Measurements from ENCODE around the gene FGB. TPM values are rescaled to one million over a fixed set of nuclear protein-coding genes. Genes with fewer than 3 reads are reported as not detected.

The FGB gene
- total RNA-seq, 2 donors from 2014 or later: not detected

DNA sequence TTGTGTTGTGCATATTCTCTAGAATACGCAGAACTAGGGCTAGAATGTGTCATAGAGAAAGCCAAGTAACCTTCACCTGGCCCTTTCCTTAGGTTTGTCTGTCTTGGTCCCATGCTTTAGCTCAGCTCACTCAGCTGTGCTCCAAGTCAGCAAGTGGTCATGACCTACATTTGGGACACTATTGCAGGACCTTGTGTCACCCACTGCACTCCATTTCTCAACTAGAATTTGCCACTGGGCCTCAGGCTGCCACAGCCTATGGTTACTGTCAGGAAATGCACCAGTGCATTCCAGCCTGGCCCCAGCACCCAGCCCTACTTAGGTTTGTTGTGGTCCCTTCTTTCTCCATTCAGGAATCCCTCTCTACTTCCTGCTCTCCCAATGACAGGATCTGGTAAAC lies 57.3 kb downstream of the FGB start:
- Histone ChIP-seq H3K9me3 (no peaks in the 10 kb centered on the region), H3K36me3 (replicated peaks in 1 of 2; ENCODE audit: insufficient read depth in 1 of 2, low read depth in 2 of 2) (no peaks in the 10 kb centered on the region), H3K27me3 (no peaks in the 10 kb centered on the region), H3K4me1 (peaks cover 22% of the 10 kb centered on the region), H3K4me3 (no peak overlapping the region), H3K27ac (no peak overlapping the region)
- DNase-seq (no peak), ATAC-seq (no peak)
- WGBS, 2 donors: 0% methylated on average over 1 of the region's 1 CpG
- intact Hi-C loops (cut with DNase I): loop anchor here (5.0 kb wide), 1 partner anchor 63 kb away; no protein-coding TSS in a partner anchor
- TF ChIP-seq, protein P1, sequence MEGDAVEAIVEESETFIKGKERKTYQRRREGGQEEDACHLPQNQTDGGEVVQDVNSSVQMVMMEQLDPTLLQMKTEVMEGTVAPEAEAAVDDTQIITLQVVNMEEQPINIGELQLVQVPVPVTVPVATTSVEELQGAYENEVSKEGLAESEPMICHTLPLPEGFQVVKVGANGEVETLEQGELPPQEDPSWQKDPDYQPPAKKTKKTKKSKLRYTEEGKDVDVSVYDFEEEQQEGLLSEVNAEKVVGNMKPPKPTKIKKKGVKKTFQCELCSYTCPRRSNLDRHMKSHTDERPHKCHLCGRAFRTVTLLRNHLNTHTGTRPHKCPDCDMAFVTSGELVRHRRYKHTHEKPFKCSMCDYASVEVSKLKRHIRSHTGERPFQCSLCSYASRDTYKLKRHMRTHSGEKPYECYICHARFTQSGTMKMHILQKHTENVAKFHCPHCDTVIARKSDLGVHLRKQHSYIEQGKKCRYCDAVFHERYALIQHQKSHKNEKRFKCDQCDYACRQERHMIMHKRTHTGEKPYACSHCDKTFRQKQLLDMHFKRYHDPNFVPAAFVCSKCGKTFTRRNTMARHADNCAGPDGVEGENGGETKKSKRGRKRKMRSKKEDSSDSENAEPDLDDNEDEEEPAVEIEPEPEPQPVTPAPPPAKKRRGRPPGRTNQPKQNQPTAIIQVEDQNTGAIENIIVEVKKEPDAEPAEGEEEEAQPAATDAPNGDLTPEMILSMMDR (IDR thresholded peaks at IDR 0.05): no peak
- no peak for TF ChIP-seq POLR2A (IDR thresholded peaks at IDR 0.05)

Small RNA genes lying within 50 kb of the gene (small RNA-seq; reads per million reads assigned to genes)
- gene RNU6-1285P: not detected

Other genes starting within 250 kb of the FGB start
- gene DCHS2, start 71.2 kb upstream of the FGB start, total RNA-seq: under 1 TPM; 0.33 to 0.78 TPM
- gene PLRG1, start 12.6 kb upstream of the FGB start, total RNA-seq: 10 to 100 TPM; 15.2 to 25.2 TPM
- 1 to 10 TPM in 1 of 2 donors, not detected in 1; 1.0 TPM for gene FGA, start 27.7 kb downstream of the FGB start, total RNA-seq
- not detected for gene FGG, start 49.6 kb downstream of the FGB start, total RNA-seq
- gene LRAT, start 181.0 kb downstream of the FGB start, total RNA-seq: under 1 TPM in 1 of 2 donors, not detected in 1; 0.78 TPM
- not detected for gene RBM46, start 218.3 kb downstream of the FGB start, total RNA-seq